Activated T-helper 1 cell treated with anti-CD3 and anti-CD28 coated beads, Interleukin-12 subunit alpha, Interleukin-12 subunit beta, Interleukin-2, Interleukin-4 antibody, amounts not matched to agents 30 ng/mL and 10 ng/mL and 1 ng/mL, durations not matched to agents 14 hours and 24 hours and 36 hours (primary cell): ENCODE data around the gene SOS1. TPM values are rescaled to one million over a fixed set of nuclear protein-coding genes. Genes with fewer than 3 reads are reported as not detected.
A peak's percentile ranks its signal among the peaks of the same experiment; 100 is the strongest.

Source experiments
- DNase-seq: peaks from one replicate; pipeline ENCODE4 v3.0.0; 2021; ENCODE audit warnings: low spot score
- H3K27ac Mint-ChIP-seq: one replicate; pipeline ENCODE4 v1.8.0; 2021; ENCODE audit warnings: mild to moderate bottlenecking, mixed read lengths
- H3K27me3 Mint-ChIP-seq: one replicate; pipeline ENCODE4 v1.8.0; 2022; ENCODE audit warnings: mild to moderate bottlenecking, moderate library complexity, mixed read lengths; ENCODE audit not compliant: insufficient read depth
- H3K36me3 Mint-ChIP-seq: one replicate; pipeline ENCODE4 v1.8.0; 2021; ENCODE audit warnings: low read depth, mixed read lengths
- H3K4me1 Mint-ChIP-seq: one replicate; pipeline ENCODE4 v1.8.0; 2021; ENCODE audit warnings: low read depth, mixed read lengths
- H3K4me3 Mint-ChIP-seq: one replicate; pipeline ENCODE4 v1.8.0; 2021; ENCODE audit warnings: mild to moderate bottlenecking, moderate library complexity, mixed read lengths
- H3K9me3 Mint-ChIP-seq: one replicate; pipeline ENCODE4 v1.8.0; 2021; ENCODE audit warnings: mixed read lengths
- intact Hi-C: fragments of 100-400 bp; cut with micrococcal nuclease; formaldehyde crosslinking; loops from one replicate; pipeline ENCODE4 v1.15.1; 2024
- total RNA-seq: library from RNA; stranded (reverse); gene quantifications from 2 replicates; pipeline ENCODE4 v1.2.3, GENCODE V29; 2022

SOS1 gene
- total RNA-seq, 1 donor from 2014 or later: 55.1 TPM

- Mint-ChIP-seq H3K9me3 (no peaks in the 10 kb centered on the region), H3K36me3 (peaks cover 21% of the 10 kb centered on the region), H3K4me1 (peaks cover 5% of the 10 kb centered on the region), H3K27me3 (no peaks in the 10 kb centered on the region), H3K4me3 (no peak overlapping the region), H3K27ac (no peak overlapping the region)
- no peak for DNase-seq
- intact Hi-C loops: no loop called here
These were observed 86.9 kb downstream of the SOS1 start for GRCh38 chr2:39033980-39034379.

- intact Hi-C loops: no loop called here
- Mint-ChIP-seq H3K27me3 (no peaks in the 10 kb centered on the region), H3K4me1 (peaks cover 5% of the 10 kb centered on the region)
These were observed 93.4 kb downstream of the SOS1 start for GRCh38 chr2:39027421-39027820.

DNA sequence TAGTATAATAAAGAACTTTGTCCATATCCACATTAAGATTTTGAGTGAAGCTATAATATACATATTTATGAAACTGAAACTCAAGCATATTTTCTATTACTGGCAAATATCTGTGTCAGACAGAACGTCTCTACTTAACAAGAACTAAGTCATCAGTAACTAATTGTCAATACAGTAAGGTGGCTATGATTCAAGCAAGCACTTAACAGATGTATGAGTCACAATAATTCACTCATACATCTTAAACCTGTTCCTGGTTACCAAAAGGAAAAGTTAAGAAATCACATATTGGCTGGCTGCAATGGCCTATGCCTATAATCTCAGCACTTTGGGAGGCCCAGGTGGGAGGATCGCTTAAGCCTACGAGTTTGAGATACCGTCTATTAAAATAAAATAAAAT lies 96.0 kb downstream of the SOS1 start:
- Mint-ChIP-seq H3K36me3 (peaks cover 16% of the 10 kb centered on the region), H3K4me1 (no peaks in the 10 kb centered on the region), H3K4me3 (no peak overlapping the region), H3K27ac (no peak overlapping the region), H3K27me3 (no peaks in the 10 kb centered on the region), H3K9me3 (no peaks in the 10 kb centered on the region)
- DNase-seq: no peak
- intact Hi-C loops: loop anchor here (2.0 kb wide), 1 partner anchor 16 kb away; no protein-coding TSS in a partner anchor

More at GRCh38 chr2:39027421-39027820, 93.4 kb downstream of the SOS1 start:
- DNase-seq: no peak
- Mint-ChIP-seq H3K4me3 (no peak overlapping the region), H3K27ac (no peak overlapping the region), H3K9me3 (no peaks in the 10 kb centered on the region), H3K36me3 (peaks cover 19% of the 10 kb centered on the region)

GRCh38 chr2:39023649-39024048 lies 97.2 kb downstream of the SOS1 start:
- H3K9me3 Mint-ChIP-seq: no peaks in the 10 kb centered on the region
- no peak overlapping the region for H3K27ac Mint-ChIP-seq
- no peak overlapping the region for H3K4me3 Mint-ChIP-seq
- no peaks in the 10 kb centered on the region for H3K4me1 Mint-ChIP-seq
- intact Hi-C loops: loop anchor here (2.0 kb wide), 1 partner anchor 15 kb away; no protein-coding TSS in a partner anchor
- no peaks in the 10 kb centered on the region for H3K27me3 Mint-ChIP-seq
- no peak for DNase-seq
- H3K36me3 Mint-ChIP-seq: peaks cover 21% of the 10 kb centered on the region

GRCh38 chr2:39022642-39023235 lies 98.1 kb downstream of the SOS1 start:
- DNase-seq: no peak
- Mint-ChIP-seq H3K27me3 (no peaks in the 10 kb centered on the region), H3K4me1 (no peaks in the 10 kb centered on the region), H3K27ac (no peak overlapping the region), H3K4me3 (no peak overlapping the region), H3K36me3 (peaks cover 23% of the 10 kb centered on the region), H3K9me3 (no peaks in the 10 kb centered on the region)
- intact Hi-C loops: no loop called here

- DNase-seq: no peak
- no peaks in the 10 kb centered on the region for H3K27me3 Mint-ChIP-seq
- peaks cover 29% of the 10 kb centered on the region for H3K36me3 Mint-ChIP-seq
- H3K9me3 Mint-ChIP-seq: no peaks in the 10 kb centered on the region
- intact Hi-C loops: no loop called here
- no peak overlapping the region for H3K27ac Mint-ChIP-seq
- H3K4me3 Mint-ChIP-seq: no peak overlapping the region
- H3K4me1 Mint-ChIP-seq: peaks cover 9% of the 10 kb centered on the region
These were observed 100.5 kb downstream of the SOS1 start for GRCh38 chr2:39020383-39020782.

- H3K4me3 Mint-ChIP-seq: no peak overlapping the region
- intact Hi-C loops: loop anchor here (10.0 kb wide), 1 partner anchor 444 kb away; no protein-coding TSS in a partner anchor
- H3K27me3 Mint-ChIP-seq: no peaks in the 10 kb centered on the region
- H3K4me1 Mint-ChIP-seq: peaks cover 9% of the 10 kb centered on the region
- no peaks in the 10 kb centered on the region for H3K9me3 Mint-ChIP-seq
- H3K36me3 Mint-ChIP-seq: peaks cover 34% of the 10 kb centered on the region
- no peak overlapping the region for H3K27ac Mint-ChIP-seq
- no peak for DNase-seq
These were observed 102.2 kb downstream of the SOS1 start for GRCh38 chr2:39018638-39019037.

DNA sequence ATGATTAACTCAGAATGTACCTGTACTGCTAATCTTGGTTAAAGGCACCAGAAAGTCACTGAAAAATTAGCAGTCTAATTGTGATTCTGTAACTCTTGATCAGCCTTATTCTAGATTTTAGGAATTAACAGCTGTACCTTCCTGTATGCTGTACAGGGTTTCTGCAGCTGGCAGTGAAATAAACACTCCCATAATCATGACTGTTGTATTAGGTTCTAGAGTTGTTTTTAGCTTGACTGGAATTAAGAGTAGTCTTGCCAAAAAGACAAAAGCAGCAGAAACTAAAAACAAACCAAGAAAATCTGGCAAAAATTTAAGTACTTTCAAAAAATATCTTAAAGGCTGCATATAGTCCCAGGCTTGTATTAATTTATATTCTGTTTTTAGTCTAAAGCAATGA lies 103.5 kb downstream of the SOS1 start:
- Mint-ChIP-seq H3K27me3 (no peaks in the 10 kb centered on the region), H3K36me3 (peaks cover 33% of the 10 kb centered on the region)
- intact Hi-C loops: loop anchor here (1.0 to 10.0 kb wide), 2 partner anchors 8 to 443 kb away; no protein-coding TSS in a partner anchor

GRCh38 chr2:39015424-39015823 lies 105.4 kb downstream of the SOS1 start:
- Mint-ChIP-seq H3K4me3 (no peak overlapping the region), H3K27ac (no peak overlapping the region), H3K4me1 (peaks cover 17% of the 10 kb centered on the region), H3K9me3 (no peaks in the 10 kb centered on the region), H3K27me3 (no peaks in the 10 kb centered on the region), H3K36me3 (peaks cover 39% of the 10 kb centered on the region)
- DNase-seq: no peak
- intact Hi-C loops: loop anchor here (10.0 kb wide), 1 partner anchor 441 kb away; no protein-coding TSS in a partner anchor

More for the DNA sequence above, 103.5 kb downstream of the SOS1 start:
- Mint-ChIP-seq H3K9me3 (no peaks in the 10 kb centered on the region), H3K27ac (no peak overlapping the region), H3K4me1 (peaks cover 9% of the 10 kb centered on the region), H3K4me3 (no peak overlapping the region)
- no peak for DNase-seq

GRCh38 chr2:39013871-39014270 lies 107.0 kb downstream of the SOS1 start:
- intact Hi-C loops: loop anchor here (10.0 kb wide), 1 partner anchor 439 kb away; no protein-coding TSS in a partner anchor
- no peak overlapping the region for H3K27ac Mint-ChIP-seq
- H3K36me3 Mint-ChIP-seq: peaks cover 40% of the 10 kb centered on the region
- H3K4me1 Mint-ChIP-seq: peaks cover 20% of the 10 kb centered on the region
- DNase-seq: no peak
- no peaks in the 10 kb centered on the region for H3K27me3 Mint-ChIP-seq
- no peak overlapping the region for H3K4me3 Mint-ChIP-seq
- no peaks in the 10 kb centered on the region for H3K9me3 Mint-ChIP-seq

GRCh38 chr2:39008665-39009064 lies 112.2 kb downstream of the SOS1 start:
- Mint-ChIP-seq H3K27me3 (no peaks in the 10 kb centered on the region), H3K4me3 (peak overlapping the region; percentile 45), H3K36me3 (peaks cover 43% of the 10 kb centered on the region), H3K27ac (peak overlapping the region; percentile 94), H3K4me1 (peaks cover 19% of the 10 kb centered on the region), H3K9me3 (no peaks in the 10 kb centered on the region)
- intact Hi-C loops: loop anchor here (1.0 to 5.0 kb wide), 6 partner anchors 9 to 220 kb away; no protein-coding TSS in a partner anchor
- no peak for DNase-seq

DNA sequence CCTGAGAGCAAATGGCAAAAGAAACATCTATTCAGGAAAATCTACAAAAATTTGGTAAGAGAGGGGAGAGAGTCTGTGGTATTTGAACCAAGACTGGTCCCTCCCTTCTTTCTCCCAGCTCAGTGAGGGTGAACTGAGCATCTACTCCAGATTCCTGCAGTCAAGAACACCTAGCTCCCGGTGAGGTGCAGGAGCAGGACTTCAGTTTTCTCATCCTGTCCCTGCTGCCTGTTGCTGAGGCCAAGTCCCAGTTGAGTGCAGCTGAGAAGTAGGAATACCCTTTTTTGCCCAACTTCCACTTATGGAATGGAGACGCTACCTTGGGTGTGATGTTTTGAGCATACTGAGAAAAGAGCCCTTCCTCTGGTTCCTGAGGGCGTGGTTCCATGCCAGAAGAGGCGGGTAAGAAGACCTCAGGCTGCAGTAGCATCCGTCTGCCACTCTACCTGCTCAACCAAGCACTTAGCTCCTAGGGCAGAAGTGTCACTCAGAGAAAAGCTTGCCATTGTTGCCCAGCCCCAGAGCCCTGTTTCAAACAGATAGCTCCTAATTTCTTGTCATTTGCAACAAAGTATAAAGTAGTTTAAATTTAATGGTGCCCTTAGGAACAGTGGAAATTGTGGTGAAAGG lies 112.9 kb downstream of the SOS1 start:
- intact Hi-C loops: loop anchor here (2.0 to 5.0 kb wide), 5 partner anchors 13 to 221 kb away; no protein-coding TSS in a partner anchor
- peaks cover 19% of the 10 kb centered on the region for H3K4me1 Mint-ChIP-seq
- H3K27ac Mint-ChIP-seq: peak overlapping the region; percentile 94
- no peak overlapping the region for H3K4me3 Mint-ChIP-seq
- H3K27me3 Mint-ChIP-seq: no peaks in the 10 kb centered on the region
- no peaks in the 10 kb centered on the region for H3K9me3 Mint-ChIP-seq
- H3K36me3 Mint-ChIP-seq: peaks cover 38% of the 10 kb centered on the region
- no peak for DNase-seq

- Mint-ChIP-seq H3K9me3 (no peaks in the 10 kb centered on the region), H3K36me3 (peaks cover 40% of the 10 kb centered on the region), H3K27me3 (no peaks in the 10 kb centered on the region), H3K27ac (no peak overlapping the region), H3K4me1 (no peaks in the 10 kb centered on the region), H3K4me3 (no peak overlapping the region)
- intact Hi-C loops: no loop called here
- no peak for DNase-seq
These were observed 120.3 kb downstream of the SOS1 start for GRCh38 chr2:39000552-39000951.
